Measurements from ENCODE around the gene ERAS.

Gene ERAS

GRCh38 chrX:48826135-48826875, at the start of gene ERAS:
Gene ERAS, plus strand, starts transcription at chrX:48826513. Its CDS starts 2,611 bp downstream, at chrX:48829124.
- DNase-seq (ENCODE audit: low read depth), result no peak

DNA sequence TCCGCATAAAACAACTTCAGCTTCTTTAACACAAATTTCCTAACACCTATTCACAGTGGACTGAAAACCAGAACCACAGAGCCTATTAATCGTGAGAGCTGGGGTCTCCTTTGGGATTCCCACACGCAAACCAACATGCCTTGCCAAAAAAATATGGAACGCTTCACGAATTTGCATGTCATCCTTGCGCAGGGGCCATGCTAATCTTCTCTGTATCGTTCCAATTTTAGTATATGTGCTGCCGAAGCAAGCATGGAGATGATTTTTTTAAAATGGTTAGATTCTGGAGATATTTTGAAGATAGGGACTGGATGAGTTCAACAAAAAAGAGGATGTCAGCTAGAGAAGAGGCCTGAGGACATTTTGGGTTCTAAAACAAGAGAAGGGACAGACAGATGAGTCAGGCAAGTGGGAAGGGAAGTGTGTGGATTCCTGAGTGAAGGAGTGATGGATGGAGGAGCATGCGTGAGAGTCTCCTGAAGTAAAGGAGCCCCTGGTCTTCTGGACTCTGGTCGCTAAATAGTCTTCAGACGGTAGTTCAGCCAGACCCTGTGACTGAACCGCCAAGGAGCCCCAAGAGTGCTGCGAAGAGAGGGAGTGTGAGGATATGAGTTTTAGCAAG, 49.4 kb upstream of the ERAS start:
- no peak for DNase-seq (ENCODE audit: low read depth)

- no peak for DNase-seq (ENCODE audit: low read depth)
Observed at GRCh38 chrX:48779399-48779798, 46.9 kb upstream of the ERAS start.

DNA sequence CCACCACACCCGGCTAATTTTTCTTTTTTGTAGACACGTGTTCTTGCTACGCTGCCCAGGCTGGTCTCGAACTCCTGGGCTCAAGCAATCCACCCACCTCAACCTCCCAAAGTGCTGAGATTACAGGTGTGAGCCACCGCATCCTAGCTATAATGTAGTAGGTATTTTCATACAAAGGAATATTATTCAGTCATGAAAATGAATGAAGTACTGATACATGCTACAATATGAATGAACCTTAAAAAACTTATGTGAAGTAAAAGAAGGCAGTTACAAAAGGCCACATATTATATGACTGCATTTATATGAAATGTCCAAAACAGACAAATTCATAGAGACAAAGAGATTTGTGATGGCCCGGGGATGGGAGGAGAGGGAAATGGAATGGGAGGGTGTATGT, 44.6 kb upstream of the ERAS start:
- DNase-seq (ENCODE audit: low read depth), result no peak

DNA sequence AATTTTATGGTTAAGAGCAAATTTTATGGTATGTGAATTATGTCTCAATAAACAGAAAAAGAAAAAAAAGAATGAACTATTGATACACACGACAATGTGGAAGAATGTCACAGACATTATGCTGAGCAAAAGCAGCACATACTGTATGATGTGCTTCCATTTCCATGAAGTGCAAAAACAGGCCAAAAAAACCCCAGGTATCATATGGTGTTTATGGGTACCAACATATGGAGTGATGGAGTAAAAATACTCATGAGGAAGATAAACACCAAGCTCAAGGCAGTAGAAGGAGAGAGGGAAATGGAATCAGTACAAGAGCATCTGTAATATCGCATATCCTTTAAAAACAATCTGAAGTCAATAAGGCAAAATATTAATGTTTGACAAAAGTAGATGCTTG, 44.1 kb upstream of the ERAS start:
- DNase-seq (ENCODE audit: low read depth), result no peak

DNA sequence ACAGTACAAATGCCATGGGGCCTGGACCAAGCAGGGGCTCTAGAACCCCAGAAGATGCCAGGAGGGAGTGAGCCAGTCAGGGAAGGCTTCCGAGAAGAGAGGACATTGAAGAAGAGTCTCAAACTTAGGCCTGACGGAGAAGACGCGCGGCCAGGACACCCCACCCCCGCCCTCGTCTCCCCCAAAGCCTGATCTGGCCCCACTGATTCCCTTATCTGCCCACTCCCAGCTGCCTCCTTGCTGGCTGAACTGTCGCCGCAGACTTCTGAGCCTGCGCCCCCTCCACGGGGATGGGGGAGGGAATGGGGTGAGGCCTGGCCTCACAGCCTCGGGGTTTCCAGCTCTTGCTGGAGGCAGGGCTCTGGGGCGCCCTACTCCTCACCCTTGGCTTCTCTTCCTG, 43.5 kb upstream of the ERAS start:
- no peak for DNase-seq (ENCODE audit: low read depth)

GRCh38 chrX:48784726-48785125, 41.6 kb upstream of the ERAS start:
- no peak for DNase-seq (ENCODE audit: low read depth)

- DNase-seq (ENCODE audit: low read depth), result no peak
Observed at GRCh38 chrX:48785186-48785539, 41.1 kb upstream of the ERAS start.

- no peak for DNase-seq (ENCODE audit: low read depth)
Observed at GRCh38 chrX:48785540-48786214, 40.6 kb upstream of the ERAS start.

GRCh38 chrX:48786341-48786800, 39.9 kb upstream of the ERAS start, which contains the start of gene GATA1:
Gene GATA1, plus strand, starts transcription at chrX:48786590. Its CDS starts 4,520 bp downstream, at chrX:48791110.
- DNase-seq (ENCODE audit: low read depth), result no peak

DNA sequence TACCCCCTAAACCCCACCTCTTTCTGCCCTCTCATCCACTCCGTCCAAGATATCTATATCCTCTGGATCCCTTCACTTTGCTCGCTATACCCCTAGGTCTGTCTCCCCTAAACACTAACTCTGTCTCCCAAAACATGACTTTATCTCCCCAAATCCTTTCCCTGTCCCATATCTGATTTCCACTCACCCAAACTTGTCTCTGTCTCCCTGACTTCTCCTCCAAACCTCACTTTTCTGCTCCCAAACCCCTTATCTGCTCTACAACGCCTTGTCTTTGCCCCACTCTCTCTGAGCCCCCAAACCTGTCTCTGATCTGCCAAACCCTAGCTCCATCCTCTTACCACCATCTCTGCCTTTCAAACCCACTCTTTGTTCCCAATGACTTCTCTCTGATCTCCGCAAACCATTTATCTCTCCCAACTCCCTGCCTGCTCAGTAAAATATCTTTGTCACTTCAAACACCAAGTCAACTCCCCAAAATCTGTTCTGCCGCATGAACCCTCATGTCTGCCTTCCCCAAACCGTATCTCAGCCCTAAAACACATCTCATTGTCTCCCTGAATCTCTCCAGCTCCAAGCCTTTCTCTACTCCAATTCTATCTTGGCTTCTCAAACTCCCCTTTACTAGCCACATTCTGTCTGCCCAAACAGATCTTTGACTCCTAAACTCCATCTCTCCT, 39.3 kb upstream of the ERAS start:
- DNase-seq (ENCODE audit: low read depth), result no peak

DNA sequence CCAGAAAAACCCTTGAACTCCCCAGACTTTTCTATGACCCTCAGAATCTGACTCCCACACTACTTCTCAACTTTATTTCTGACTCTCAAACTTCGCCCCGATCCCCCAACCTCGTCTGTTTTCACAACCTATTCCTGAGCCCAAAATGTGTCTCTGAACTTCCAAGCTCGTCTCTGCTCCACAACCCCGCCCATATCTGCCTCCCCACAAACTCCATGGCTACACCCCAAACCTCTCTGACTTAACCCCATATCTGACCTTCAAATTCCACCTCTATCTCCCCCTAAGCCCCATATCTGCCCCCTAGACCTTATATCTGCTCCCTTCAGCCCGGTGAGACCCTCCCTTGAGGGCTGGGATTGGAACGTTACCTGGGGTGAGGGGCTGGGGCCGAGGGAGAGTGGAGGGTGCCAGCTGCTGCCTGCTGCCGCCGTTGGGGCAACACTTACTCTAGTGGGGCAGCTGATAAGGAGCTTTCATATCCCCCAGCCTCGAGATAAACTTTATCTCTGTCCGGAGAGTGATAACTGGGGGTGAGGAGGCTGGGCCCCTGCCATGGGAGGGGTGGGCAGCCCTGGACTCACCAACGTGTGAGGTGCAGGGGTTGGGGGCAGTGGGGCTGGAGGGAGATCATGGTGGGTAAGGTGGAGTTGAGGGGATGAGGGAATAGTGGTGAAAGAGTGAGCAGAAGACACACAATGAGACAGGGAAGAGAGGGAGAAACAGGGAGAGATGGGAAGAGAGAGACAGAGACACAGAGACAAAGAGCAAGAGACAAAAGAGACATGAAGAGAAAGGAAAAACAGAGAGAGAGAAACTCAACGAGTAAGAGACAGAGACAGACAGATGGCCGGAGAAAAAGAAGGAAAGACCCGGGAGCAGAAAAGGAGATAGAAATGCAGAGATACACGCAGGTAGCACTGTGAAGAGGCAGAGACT, 38.5 kb upstream of the ERAS start:
- DNase-seq (ENCODE audit: low read depth), result no peak

DNA sequence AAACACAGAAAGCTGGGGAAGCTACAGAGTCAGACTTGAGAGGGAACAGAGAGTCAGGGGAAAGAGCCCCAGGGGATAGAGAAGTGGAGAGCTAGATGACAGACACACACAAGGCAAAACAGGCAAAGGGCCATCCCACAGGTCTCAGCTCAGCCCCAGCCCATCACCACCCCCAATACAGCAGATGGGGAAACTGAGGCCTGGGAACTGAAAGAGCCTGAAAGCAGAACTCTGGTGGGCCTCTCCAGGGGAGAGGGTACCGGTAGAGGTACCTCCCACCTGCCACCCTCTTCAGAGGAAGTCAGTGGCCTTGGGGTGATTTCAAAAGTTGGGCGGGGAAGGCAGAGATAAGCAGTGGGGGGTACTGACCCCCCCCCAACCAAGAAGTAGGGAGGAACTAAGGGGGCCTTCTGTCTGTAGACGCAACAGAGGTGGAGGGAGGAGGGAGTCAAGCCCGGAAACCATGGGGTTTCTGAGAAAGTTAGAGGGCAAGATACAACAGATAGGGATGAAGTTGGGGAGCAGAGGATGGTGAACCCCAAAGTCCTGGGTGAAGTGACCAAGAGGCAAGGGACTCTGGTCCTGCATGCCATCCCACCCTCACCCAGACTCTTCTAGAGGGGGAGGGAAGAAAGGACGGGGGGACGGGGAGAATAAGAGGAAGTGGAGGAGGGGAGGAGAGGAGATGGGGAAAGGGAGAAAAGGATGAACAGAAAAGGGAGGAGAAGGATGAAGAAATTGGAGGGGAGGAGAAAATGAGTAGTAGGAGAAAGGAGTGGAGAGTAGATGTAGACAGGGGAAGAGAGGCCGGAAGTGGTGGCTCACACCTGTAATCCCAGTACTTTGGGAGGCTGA, 36.7 kb upstream of the ERAS start:
- no peak for DNase-seq (ENCODE audit: low read depth)

GRCh38 chrX:48790477-48790876, 35.8 kb upstream of the ERAS start:
- DNase-seq (ENCODE audit: low read depth), result no peak

DNA sequence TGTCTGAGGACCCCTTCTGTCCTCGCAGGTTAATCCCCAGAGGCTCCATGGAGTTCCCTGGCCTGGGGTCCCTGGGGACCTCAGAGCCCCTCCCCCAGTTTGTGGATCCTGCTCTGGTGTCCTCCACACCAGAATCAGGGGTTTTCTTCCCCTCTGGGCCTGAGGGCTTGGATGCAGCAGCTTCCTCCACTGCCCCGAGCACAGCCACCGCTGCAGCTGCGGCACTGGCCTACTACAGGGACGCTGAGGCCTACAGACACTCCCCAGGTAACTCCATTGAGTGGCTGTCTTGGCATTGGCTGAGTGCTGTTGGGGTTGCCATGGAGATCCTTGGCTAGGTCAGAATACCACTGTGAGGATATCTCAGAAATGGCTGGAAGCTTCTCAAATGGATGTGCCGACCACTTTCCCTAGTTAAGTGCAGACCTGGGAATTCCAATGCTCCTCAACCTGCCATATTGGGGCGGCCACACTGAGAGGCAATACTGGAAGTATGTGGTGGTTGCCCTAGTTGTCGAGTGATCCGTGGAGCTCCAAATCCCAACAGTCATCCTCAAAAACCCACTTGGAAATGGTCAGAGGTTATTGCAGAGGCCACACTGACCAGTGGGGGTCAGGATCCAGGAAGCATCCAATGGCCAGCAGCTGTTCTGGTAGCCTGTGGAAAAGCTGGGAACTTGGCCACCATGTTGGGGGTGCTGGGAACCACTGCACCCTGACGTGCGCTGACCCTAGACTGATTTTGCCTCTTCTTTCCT, 35.1 kb upstream of the ERAS start:
- DNase-seq (ENCODE audit: low read depth), result no peak

DNA sequence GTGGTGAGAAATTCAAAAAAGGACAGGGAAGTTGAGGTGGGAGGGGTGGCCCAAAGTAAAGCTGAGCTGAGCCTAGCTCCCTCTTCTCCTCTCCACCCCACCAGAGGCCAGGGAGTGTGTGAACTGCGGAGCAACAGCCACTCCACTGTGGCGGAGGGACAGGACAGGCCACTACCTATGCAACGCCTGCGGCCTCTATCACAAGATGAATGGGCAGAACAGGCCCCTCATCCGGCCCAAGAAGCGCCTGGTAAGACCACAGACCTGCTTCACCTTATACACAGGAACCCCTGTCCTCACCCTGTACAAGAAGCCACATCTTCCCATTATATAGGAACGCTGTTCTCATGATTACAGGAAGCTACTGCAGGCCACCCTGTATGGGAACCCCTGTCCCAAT, 34.1 kb upstream of the ERAS start:
- DNase-seq (ENCODE audit: low read depth), result no peak

DNA sequence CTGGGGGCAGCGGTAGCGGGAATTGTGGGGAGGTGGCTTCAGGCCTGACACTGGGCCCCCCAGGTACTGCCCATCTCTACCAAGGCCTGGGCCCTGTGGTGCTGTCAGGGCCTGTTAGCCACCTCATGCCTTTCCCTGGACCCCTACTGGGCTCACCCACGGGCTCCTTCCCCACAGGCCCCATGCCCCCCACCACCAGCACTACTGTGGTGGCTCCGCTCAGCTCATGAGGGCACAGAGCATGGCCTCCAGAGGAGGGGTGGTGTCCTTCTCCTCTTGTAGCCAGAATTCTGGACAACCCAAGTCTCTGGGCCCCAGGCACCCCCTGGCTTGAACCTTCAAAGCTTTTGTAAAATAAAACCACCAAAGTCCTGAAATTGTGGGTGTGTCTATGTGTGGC, 32.4 kb upstream of the ERAS start:
- DNase-seq (ENCODE audit: low read depth), result no peak

GRCh38 chrX:48794340-48794910, 31.9 kb upstream of the ERAS start:
- no peak for DNase-seq (ENCODE audit: low read depth)

GRCh38 chrX:48794911-48795515, 31.3 kb upstream of the ERAS start:
- peak; percentile 14 for DNase-seq (ENCODE audit: low read depth)
